Type B pancreatic cell (in vitro differentiated cells): ENCODE results near the gene SHANK2. TPM values are rescaled to one million over a fixed set of nuclear protein-coding genes. Genes with fewer than 3 reads are reported as not detected.
A peak's percentile ranks its signal among the peaks of the same experiment; 100 is the strongest.

Experiments used
- DNase-seq: peaks from one replicate; pipeline ENCODE4 v3.0.0; 2021; ENCODE audit warnings: mixed read lengths; ENCODE audit not compliant: unreplicated experiment; ENCODE audit errors: extremely low spot score
- H3K27ac Mint-ChIP-seq: 2 replicates; pipeline ENCODE4 v1.8.0; 2021; ENCODE audit warnings: mild to moderate bottlenecking, mixed read lengths
- H3K27me3 Mint-ChIP-seq: 2 replicates; pipeline ENCODE4 v1.8.0; 2021; ENCODE audit warnings: mixed read lengths
- H3K36me3 Mint-ChIP-seq: 2 replicates; pipeline ENCODE4 v1.8.0; 2021; ENCODE audit warnings: mixed read lengths
- H3K4me1 Mint-ChIP-seq: one replicate; pipeline ENCODE4 v1.8.0; 2021; ENCODE audit warnings: mixed read lengths; ENCODE audit not compliant: unreplicated experiment
- H3K4me3 Mint-ChIP-seq: 2 replicates; pipeline ENCODE4 v1.8.0; 2021; ENCODE audit warnings: mild to moderate bottlenecking, mixed read lengths
- H3K9me3 Mint-ChIP-seq: 2 replicates; pipeline ENCODE4 v1.8.0; 2021; ENCODE audit warnings: mixed read lengths
- total RNA-seq: library from RNA; stranded (reverse); gene quantifications from 2 replicates; pipeline ENCODE4 v1.2.1, GENCODE V29; 2021; ENCODE audit warnings: low replicate concordance
- TF ChIP-seq, protein P1 (sequence below): fragments of 200-600 bp; sonication (generic); conservative IDR thresholded peaks from 2 replicates; pipeline ENCODE4 v1.5.0; 2021; ENCODE audit warnings: antibody characterized with exemption, mild to moderate bottlenecking

The SHANK2 gene
- total RNA-seq, 1 donor from 2014 or later, result 49.4 TPM

GRCh38 chr11:71279916-71280645 lies 27.7 kb upstream of the SHANK2 start:
- Mint-ChIP-seq H3K4me1 (peaks cover 21% of the 10 kb centered on the region), H3K4me3 (no peak overlapping the region), H3K36me3 (no peaks in the 10 kb centered on the region), H3K27ac (peak overlapping the region; percentile 51), H3K9me3 (peaks cover 5% of the 10 kb centered on the region), H3K27me3 (peaks cover 4% of the 10 kb centered on the region)
- TF ChIP-seq, protein P1, sequence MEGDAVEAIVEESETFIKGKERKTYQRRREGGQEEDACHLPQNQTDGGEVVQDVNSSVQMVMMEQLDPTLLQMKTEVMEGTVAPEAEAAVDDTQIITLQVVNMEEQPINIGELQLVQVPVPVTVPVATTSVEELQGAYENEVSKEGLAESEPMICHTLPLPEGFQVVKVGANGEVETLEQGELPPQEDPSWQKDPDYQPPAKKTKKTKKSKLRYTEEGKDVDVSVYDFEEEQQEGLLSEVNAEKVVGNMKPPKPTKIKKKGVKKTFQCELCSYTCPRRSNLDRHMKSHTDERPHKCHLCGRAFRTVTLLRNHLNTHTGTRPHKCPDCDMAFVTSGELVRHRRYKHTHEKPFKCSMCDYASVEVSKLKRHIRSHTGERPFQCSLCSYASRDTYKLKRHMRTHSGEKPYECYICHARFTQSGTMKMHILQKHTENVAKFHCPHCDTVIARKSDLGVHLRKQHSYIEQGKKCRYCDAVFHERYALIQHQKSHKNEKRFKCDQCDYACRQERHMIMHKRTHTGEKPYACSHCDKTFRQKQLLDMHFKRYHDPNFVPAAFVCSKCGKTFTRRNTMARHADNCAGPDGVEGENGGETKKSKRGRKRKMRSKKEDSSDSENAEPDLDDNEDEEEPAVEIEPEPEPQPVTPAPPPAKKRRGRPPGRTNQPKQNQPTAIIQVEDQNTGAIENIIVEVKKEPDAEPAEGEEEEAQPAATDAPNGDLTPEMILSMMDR, result no peak
- DNase-seq, result no peak

DNA sequence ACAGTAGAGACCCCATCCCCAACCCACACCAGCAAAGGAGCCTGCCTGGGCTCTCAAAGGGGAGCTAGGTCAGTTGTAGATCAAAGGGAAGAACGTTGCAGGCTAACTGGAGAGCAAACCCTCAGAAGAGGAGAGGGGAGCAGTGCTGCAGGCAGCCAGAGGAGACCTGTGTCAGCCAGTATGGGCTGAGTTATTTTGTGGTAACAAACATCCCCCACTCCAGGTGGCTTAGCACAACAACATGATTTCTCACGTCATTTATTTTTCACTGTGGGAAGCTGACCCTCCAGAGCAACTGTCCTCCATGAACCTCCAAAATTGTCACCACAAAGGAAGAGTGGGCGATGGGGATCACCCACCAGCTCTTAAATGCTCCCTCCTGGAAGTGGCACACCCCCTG lies 19.8 kb upstream of the SHANK2 start:
- no peaks in the 10 kb centered on the region for H3K27me3 Mint-ChIP-seq
- H3K27ac Mint-ChIP-seq, result no peak overlapping the region

DNA sequence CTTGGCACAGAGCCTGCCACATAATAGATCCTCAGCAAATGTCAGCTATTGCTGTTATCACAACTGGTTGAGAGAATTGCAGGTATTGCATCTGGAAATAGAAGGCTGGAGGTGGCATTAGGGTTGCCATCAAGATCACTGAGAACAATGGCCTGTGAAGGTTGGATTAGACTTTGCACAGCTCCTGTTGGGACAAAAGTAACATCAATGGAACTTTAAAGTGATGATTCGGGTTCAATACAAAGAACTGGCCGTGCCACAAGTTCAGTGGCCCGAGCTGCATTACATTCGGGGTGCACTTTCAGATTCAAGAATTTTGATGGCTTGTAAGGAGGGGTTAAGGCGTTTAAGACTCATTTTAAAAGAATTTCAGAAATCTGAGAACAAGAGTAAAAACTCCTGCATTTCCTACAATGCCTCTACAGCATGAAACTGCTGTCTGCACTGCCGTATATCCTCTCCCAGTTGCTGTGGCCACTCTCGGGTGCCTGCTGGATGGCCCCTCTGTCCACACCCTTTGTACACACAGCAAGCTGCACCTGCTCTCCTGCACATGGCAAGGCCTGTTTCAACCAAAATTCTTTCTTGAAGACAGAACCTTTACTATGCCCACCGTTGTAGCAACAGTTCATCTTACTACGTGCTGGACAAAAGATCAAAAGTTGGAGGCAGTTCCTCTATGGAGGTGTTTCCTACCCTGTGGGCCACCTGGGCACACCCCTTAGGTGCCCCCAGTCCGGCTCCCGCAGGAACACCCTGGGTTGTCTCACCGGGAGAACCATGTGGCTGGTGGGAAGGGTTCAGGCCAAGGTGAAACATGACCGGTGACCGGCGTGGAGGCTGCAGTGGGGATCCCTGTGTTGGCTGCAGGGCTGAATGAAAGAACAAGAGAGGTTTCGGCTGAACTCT lies 17.5 kb upstream of the SHANK2 start:
- H3K27me3 Mint-ChIP-seq, result peaks cover 3% of the 10 kb centered on the region
- H3K36me3 Mint-ChIP-seq, result no peaks in the 10 kb centered on the region
- H3K4me3 Mint-ChIP-seq, result no peak overlapping the region
- peaks cover 26% of the 10 kb centered on the region for H3K4me1 Mint-ChIP-seq
- H3K27ac Mint-ChIP-seq, result peak overlapping the region; percentile 8
- peak; percentile 61 for DNase-seq
- TF ChIP-seq, protein P1, result no peak
- peaks cover 4% of the 10 kb centered on the region for H3K9me3 Mint-ChIP-seq

More for the DNA sequence above, 19.8 kb upstream of the SHANK2 start:
- Mint-ChIP-seq H3K36me3 (no peaks in the 10 kb centered on the region), H3K4me1 (peaks cover 15% of the 10 kb centered on the region), H3K9me3 (peaks cover 4% of the 10 kb centered on the region), H3K4me3 (no peak overlapping the region)
- TF ChIP-seq, protein P1, result no peak
- peak; percentile 1 for DNase-seq

- H3K36me3 Mint-ChIP-seq, result no peaks in the 10 kb centered on the region
- H3K27ac Mint-ChIP-seq, result no peak overlapping the region
- peak; percentile 44 for DNase-seq
- peaks cover 26% of the 10 kb centered on the region for H3K4me1 Mint-ChIP-seq
- no peak overlapping the region for H3K4me3 Mint-ChIP-seq
- peaks cover 1% of the 10 kb centered on the region for H3K9me3 Mint-ChIP-seq
- H3K27me3 Mint-ChIP-seq, result peaks cover 3% of the 10 kb centered on the region
- TF ChIP-seq, protein P1, result no peak
Observed at GRCh38 chr11:71268706-71269321, 16.4 kb upstream of the SHANK2 start.

GRCh38 chr11:71267807-71268421 lies 15.5 kb upstream of the SHANK2 start:
- TF ChIP-seq, protein P1, result no peak
- no peak overlapping the region for H3K27ac Mint-ChIP-seq
- H3K27me3 Mint-ChIP-seq, result peaks cover 3% of the 10 kb centered on the region
- no peaks in the 10 kb centered on the region for H3K36me3 Mint-ChIP-seq
- H3K4me1 Mint-ChIP-seq, result peaks cover 26% of the 10 kb centered on the region
- DNase-seq, result peak; percentile 58
- H3K9me3 Mint-ChIP-seq, result no peaks in the 10 kb centered on the region
- no peak overlapping the region for H3K4me3 Mint-ChIP-seq
